ENCODE data around the gene ETS1. TPM values are rescaled to one million over a fixed set of nuclear protein-coding genes. Genes with fewer than 3 reads are reported as not detected.

Gene ETS1
- total and polyA plus RNA-seq, 2 experiments from 2014 or later, result 25.6 to 52.6 TPM

GRCh38 chr11:128515826-128516778, 71.3 kb downstream of the ETS1 start (continued):
- no peak for TF ChIP-seq ZNF462 (CRISPR knock-in tag; IDR thresholded peaks at IDR 0.05)
- TF ChIP-seq POLR2AphosphoS5 (IDR thresholded peaks at IDR 0.05; ENCODE audit: low read depth), result no peak
- TF ChIP-seq REST (IDR thresholded peaks at IDR 0.05; ENCODE audit: unreplicated experiment), result no peak
- TF ChIP-seq ZNF114 (CRISPR knock-in tag; IDR thresholded peaks at IDR 0.05), result no peak
